Activated naive CD4-positive, alpha-beta T cell (primary cell): ENCODE measurements around the gene ZNF407.
A peak's percentile ranks its signal among the peaks of the same experiment; 100 is the strongest.

ENCODE experiments used
- DNase-seq, 4 experiments: peaks; one replicate each; lab custom pipeline; 2025; lab: John Stamatoyannopoulos, UW

ZNF407 gene

DNA sequence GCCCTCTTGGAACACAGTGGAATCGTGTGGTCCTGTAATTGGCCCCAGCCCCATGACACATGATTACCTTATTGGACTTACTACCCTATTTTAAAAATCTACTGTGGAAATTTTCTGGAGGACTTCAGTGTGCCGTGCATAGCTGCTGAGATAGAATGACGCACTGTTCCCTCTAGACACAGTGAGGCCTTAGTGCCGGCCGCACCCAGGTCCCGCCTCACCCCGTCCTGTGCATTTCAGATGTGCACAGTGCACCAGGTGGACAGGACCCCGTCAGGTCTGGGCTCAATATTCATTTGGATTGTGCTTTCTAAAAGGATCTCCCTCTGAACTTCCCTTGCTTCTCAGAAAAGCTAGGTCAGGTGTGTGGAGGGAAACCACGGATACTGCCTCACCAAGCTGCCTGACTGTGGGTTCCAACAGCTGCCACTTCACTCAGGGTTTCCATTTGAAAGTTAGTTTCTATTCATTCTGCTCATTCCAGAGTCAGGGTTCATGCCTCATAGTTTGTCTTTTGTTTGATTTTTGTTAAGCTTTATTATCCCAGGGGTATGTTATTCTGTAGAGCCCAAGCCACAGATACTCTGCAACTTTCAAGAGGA, 455.5 kb downstream of the ZNF407 start:
- no peak for DNase-seq

DNA sequence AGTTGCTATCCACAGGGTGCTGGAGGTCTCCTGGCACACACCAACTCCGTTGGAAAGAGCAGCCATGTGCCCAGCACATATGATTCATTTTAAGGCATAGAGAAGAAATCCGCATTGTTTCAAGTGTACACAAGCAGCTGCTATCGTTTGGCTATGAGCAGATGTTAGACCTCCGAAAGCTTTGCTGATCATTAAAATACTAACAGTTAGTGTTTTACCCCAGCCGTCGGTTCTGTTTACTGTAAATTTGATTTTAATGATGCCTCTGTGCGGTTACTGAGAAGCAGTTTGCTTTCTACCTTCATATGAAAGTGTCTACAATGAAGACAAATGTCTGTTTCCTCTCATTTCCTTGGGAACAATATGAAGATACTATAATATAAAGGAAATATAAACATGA, 456.4 kb downstream of the ZNF407 start:
- DNase-seq, result no peak

DNA sequence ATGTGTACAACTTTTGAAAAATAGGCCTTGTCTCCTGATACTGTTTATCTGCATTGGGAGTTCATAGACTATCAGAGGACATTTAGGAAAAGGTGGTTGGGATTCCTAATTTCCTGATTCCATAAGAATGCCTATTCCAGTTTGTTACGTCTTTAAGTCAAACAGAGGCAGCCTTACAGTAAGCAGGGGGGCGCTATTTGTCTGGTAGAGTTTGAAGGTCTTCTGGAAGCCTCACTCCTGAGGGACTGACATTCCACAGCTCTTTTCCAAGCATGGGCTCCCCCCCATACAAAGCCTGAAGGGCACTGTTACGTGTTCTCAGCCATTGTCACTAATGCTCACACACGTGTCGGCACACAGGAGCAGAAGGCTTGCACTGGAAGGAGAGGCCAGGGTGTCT, 456.9 kb downstream of the ZNF407 start:
- no peak for DNase-seq

DNA sequence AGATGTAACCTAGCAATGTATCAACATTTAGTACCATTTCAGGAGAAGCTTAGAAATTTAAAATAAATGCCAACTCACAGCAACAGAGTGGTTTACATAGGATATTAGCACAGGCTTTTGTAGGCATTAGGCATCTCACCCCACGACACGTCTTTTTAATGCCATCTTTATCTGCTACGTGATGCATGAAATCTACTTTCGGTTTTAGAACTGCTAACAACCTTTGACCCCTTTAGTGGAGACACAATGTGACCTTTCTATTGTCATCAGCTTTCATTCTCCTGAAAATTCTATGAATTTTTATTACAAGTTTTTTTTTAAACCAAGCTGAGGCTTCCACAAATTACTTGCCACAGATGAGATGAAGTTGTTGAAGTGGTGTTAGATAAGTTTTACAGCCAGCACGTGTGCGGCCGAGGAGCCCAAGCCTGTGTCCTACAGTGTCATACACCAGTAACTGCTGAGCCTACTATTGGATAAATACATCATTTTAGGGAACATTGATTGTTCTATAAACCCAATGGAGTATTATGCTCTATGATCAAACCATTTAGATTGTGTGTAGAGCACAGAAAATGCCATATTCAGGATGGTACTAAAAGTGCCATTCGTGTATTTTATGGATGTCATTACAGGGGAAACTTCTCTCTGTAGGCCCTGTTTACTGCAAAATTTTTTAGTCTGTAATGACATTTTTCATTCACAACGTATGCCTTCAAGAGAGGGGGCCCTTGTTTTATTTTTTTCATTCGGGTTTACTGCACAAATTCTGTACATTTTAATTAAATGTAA, 459.7 kb downstream of the ZNF407 start:
- DNase-seq, result no peak

DNA sequence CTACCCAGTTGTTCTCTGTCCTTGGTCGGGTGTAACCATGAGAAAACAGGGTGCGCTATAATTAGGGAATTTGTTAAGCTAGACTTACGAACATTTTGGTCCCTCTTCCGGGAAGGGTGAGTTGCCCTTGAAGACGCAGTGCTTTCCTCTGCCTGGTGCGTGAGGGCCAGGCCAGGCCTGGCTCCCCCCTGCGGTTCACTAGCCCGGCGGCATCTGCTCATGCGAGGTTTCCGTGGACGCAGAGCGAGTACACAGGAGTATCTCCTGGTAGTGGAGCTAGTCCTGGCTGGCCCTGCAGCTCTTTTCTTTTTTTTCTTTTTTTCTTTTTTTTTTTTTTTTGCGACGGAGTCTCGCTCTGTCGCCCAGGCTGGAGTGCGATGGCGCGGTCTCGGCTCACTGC, 462.5 kb downstream of the ZNF407 start:
- DNase-seq, result no peak

DNA sequence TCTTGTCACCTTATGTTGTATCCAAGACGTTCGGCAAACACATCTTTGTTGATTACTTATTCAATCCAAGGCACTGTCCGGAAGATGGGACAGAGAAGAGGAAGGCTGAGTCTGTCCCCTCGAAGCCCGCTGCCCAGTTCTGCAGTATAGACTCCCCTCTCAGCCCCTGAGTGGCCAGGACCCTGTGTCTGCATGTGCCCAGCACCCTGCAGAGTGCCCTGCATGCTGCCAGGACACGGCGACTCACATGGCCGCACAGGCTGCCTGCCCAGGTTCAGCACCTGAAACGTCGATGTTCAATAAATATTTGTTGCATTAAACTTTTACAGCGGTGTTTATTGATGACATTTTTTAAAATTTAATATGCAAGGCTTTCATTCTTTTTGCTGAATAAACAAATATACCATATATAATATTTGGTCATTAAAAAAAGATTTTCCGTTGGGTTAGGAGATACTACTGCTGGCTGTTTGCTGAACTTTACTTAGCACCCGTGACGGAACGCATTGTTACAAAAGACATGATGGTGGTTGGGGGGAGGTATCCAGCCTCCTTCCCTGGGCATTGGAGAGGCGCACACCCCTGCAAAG, 464.7 kb downstream of the ZNF407 start:
- DNase-seq, result no peak

DNA sequence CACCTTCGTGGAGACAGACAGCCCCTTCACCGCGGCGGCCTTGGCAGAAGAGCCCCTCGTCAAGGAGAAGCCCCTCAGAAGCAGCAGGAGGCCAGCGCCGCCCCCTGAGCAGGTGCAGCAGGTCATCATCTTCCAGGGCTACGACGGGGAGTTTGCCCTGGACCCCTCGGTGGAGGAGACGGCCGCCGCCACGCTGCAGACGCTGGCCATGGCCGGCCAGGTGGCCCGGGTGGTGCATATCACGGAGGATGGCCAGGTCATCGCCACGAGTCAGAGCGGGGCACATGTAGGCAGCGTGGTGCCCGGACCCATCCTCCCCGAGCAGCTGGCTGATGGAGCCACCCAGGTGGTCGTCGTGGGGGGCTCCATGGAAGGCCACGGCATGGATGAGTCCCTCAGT, 465.5 kb downstream of the ZNF407 start:
- no peak for DNase-seq

DNA sequence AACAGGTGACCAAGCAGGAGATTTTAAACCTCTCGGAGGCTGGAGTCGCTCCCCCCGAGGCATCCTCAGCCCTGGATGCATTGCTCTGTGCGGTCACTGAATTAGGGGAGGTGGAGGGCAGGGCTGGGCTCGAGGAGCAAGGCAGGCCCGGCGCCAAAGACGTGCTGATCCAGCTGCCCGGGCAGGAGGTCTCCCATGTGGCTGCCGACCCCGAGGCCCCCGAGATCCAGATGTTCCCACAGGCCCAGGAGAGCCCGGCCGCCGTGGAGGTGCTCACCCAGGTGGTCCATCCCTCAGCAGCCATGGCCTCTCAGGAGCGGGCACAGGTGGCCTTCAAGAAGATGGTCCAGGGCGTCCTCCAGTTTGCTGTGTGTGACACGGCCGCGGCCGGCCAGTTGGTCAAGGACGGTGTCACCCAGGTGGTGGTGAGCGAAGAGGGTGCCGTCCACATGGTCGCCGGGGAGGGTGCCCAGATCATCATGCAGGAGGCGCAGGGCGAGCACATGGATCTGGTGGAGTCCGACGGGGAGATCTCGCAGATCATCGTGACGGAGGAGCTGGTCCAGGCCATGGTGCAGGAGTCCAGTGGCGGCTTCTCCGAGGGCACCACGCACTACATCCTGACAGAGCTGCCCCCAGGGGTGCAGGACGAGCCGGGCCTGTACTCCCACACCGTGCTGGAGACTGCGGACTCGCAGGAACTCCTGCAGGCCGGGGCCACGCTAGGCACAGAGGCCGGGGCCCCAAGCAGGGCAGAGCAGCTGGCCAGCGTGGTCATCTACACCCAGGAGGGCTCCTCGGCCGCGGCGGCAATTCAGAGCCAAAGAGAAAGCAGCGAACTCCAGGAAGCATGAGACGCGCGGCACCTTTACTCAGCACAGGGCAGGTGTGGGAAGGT, 466.2 kb downstream of the ZNF407 start:
- DNase-seq, result no peak

DNA sequence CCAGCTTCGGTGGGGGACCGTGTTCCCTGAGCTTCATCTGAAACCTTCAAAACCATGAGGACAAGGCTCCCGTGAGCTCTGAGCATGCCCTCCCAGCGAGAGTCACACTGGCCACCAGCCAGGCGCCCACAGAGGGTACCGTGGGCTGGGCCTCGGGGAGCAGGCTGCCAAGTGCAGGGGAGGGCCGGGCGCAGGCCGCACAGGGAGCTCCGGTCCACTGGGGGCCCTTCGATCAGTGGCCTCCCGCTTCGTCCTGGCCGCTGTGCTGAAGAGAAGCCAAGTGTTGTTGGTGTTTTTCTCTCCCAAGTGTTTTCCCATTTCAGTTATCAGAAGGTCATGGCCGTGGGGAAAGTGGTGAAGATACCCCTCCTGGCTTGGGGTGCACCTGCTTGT, 466.8 kb downstream of the ZNF407 start:
- no peak for DNase-seq

DNA sequence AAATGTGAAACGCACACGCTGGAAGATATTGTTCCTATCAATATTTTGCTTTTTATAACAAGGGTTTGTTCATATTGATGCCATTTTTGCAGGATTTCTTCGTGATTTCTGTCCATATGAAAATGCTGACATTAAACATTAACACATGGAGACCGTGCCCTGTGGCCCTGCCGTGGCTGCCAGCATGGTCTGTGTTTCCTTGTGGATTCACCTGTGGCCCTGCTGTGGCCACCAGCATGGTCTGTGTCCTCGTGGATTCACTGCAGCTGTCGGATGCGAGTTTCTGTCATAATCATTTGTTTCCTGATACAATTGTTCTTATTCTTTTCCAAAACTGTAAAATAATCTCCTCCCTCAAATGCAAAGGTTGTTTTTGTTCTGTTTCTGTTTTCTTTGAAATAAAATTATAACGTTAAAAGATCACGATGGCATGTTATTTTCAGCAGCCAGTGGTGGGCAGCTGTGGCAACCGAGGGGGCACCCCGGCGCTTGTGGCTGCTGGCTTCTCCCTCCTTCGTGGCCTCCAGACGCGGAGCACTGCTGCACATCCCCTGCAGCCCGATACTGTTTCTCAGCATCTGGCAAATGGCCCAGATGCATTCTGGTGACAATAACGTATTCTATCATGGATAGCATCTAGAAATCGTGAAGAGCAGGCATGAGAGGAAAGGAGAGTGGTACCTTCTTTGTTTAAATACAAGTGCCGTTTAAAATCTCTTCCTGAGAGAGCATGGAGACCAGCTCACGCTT, 467.8 kb downstream of the ZNF407 start:
- DNase-seq, result no peak

DNA sequence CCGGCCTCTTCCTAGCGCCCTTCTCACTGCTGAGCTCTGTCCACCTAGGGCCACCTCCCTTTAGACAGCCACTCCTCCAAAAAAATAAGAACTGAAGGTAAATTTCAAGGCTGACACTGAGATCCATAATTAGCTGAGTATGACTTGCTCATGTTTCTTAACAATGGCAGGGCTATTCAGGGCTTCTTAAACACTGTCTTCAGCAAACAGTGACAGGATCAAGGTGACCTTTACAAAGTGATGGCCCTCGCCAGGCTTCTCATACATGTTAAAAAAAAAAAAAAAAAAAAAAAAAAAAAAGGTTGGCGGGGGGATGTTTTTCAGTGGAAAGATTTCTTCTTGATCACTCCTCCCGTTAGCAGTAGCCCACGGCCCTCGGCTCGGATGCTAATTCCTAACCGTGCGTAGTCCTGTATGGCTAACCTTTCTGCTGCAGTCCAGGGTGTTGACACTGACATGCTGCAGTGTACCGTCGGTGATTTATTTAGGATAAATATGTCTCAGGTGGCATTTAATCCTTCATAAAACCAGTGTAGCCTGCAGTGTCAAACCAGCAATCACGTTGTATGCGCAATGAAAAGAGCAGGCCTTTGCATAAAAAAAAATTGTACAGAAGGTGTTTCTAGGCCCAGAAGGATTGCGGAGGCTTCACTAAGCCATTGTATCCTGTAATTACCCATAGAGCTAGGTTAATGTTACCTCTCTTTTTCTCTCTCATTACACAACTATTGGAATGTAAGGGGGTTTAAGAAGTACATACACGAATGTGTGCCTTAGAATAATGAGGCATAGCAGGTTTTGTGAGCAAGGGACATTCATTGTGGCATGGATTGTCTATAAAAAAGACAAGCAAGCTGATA, 468.6 kb downstream of the ZNF407 start:
- DNase-seq, result no peak

DNA sequence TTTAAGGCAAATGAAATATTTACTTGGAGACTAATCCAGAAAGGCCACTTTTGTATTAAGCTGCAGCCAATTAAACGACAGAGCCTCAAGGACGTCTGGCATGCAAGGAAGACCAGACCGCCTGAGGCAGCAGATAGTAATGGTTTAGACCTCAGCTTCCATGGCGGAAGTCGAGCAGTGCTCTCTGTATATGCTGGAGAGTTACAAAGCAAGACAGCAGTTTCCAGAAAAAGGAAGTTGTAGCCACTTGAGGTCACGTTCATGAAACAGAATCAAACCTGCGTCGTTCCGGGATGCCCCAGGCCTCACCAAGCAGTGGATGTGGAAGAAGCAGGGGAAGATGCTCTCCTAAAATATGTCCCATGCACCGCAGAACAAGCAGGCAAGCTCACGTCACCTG, 469.3 kb downstream of the ZNF407 start:
- DNase-seq, result no peak

DNA sequence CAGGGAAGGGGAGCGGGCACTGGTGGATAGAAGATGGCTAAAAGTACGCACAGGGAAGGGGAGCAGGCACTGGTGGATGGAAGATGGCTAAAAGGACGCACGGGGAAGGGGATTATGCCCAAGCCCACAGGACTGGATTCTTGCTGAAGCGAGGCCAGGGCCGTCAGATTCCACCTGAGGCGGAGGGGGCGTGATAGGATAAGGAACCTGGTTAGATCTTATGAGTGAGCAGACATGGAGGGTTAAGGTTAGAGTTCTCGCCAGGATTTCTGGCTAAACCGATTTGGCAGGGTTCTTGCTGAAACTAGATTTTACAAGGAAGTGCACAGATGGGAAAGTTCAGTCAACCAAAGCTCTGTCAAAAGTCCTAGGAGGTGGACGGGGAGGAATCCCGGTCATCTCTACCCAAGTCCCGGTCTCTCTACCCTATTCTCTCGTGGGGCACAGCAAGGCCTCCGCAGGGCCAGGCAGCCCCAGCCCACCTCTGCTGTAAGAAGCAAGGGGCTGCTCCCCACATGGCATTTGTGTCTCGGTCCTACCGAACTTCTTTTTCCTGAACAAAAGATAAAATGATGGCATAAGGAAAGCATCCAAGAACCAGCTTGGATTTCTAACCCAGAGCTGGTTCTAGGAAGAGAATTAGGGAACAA, 470.5 kb downstream of the ZNF407 start:
- no peak for DNase-seq

DNA sequence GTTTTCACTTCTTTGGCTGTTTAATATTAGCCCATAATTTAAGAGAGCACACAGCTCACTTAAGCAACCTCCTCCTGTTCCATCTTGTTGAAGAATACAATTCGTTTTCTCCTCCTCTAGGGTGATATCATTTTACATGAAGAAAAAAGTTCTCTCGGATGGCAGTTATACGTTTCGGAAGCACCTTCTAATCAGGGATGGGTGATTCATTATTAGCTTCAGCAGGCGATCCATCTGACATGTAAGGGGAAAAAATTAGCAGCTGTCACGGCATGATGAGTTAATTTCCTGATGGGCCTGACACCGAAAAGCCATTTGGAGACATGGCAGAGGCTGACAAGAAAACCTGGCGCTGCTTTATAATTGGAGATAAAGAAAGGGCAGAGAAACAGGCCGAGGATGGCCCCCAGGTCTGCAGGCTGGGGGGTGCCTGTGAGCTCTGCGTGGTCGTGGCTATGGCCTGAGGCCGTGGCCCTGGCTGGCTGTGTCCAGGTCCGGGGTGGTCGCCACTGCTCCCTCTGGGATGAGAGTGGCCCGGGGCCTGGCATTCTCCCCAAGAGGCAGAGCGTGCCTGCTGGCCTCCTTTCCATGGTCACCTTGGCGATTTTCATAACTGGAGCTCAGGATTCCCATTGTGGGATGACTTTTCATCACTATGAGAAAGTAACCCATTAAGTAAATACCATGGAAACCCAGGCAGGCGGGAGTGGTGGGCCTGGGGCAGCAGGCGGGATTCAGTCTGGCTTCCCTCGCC, 471.2 kb downstream of the ZNF407 start:
- no peak for DNase-seq

DNA sequence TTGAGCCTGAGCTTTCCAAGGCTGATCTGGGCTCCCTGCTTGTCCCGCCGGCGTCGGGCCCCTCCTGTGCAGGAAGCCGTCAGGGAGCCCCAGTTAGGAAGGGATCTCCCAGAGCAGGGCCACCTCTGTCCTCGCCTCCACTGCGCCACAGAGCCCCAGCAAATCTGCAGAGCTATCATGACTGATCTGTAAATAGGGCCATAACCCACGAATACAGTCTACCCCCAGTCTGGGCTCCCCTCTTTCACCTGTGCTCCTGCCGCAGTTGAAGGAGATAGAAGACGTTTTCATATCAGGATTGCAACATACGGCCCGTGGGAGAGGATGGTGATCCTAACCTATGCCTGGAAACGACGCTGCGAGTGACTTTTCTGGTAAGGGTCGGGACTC, 472.6 kb downstream of the ZNF407 start:
- no peak for DNase-seq

DNA sequence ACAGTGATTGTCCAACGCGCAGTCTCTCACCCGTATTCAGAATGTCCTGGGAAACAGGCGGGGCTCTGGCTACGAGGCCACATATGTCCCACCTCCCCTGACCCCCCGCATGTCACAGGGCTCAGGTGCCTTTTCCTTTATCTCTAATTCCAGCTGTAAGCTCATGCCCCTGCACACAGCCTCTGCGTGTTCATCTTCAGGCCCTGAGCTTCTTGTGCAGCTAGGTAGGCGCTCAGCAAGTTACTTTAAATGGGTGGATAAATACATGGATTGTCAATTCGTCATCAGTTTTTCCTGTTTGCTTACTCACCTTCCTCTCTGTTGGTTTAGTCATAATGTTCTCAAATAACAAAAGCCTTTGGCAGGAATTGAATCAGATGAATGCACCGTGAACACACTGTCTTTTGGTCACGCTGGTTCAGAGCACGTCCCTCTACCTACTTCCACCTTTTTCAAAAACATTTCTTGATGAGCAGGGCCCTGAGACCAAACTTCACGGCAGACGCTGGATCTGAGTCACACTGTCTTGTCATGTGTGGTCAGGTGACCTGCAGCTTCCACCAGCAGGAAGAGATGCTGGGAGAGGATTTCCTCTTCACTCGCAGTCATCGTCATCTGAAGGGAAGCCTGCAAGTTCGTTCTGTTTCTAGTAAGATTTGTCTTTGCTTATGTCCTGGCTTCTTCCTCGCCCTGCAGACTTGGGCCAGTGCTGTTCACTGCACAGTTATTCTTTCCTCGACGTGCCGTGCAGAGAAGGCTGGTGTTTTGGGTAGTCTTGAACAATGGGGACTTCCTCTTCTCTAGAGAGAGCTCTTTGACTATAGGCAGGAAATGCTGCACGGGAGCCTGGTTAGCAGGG, 473.2 kb downstream of the ZNF407 start:
- peak in 2 of 4 experiments; percentile 57 to 58 for DNase-seq

DNA sequence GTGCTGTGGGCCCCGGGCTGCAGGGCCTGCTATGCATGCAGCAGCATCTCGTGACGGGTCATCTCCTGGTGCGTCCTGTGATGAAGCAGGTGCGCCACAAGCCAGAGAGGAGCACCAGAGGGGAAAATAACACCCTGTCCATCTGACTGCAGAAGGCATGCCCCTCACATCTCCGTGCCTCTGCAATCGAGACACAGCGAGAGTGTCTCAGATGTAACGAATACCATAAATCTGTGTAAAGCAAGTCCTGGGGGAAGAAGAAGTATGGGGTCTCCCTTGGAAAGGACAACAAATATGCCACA, 473.8 kb downstream of the ZNF407 start:
- DNase-seq, result no peak

DNA sequence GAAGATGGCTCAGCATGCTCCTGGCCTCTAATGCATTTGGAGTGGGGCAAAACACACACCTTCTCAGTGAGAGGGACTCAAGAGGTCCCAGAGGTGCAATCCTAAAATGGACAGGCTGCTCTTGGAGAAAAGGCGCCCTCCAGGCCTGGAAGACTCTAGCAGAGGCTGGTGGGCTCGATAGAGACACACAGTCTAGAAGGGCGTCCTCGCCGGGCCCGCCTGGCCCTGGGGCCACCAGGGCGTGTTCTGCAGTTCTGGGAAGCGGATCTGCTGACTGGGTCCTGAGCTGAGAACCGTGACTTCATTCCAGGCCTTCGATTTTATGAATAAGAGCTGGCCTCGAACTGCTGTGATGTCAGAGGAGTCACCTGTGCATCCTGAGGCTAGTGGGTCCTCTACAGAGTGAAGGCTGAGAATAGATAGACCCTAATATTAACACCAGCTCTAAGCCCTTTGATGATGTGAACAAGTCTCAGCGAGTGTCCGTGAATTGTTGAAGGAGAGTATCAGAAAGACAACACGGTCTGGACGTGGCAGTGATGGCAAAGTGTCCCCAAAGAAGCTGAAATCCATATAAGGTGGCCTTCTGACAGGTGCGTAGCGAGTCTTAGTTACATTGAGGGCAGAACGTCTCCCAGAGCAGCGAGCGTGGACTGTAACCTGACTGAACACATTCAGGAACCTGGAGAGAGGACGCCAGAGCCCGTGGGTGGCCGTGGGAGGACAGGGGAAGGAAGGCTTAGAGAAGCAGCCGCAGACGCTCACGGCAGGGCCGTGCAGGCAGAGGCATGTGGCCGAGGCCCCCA, 474.4 kb downstream of the ZNF407 start:
- no peak for DNase-seq
